Nephron progenitor cell (in vitro differentiated cells): Measurements from ENCODE around the gene SLC2A9.

Source experiments
- DNase-seq: peaks from one replicate; pipeline ENCODE4 v3.0.0; 2021
- H3K27ac Mint-ChIP-seq: 2 replicates; pipeline ENCODE4 v1.8.0; 2021; ENCODE audit warnings: mild to moderate bottlenecking, moderate library complexity, mixed read lengths
- H3K27me3 Mint-ChIP-seq: 2 replicates; pipeline ENCODE4 v1.8.0; 2021; ENCODE audit warnings: mild to moderate bottlenecking, low read depth, mixed read lengths; ENCODE audit not compliant: poor library complexity
- H3K36me3 Mint-ChIP-seq: 2 replicates; pipeline ENCODE4 v1.8.0; 2021; ENCODE audit warnings: low read depth, mixed read lengths
- H3K4me1 Mint-ChIP-seq: 2 replicates; pipeline ENCODE4 v1.8.0; 2021; ENCODE audit warnings: mixed read lengths
- H3K4me3 Mint-ChIP-seq: 2 replicates; pipeline ENCODE4 v1.8.0; 2021; ENCODE audit warnings: mild to moderate bottlenecking, moderate library complexity, mixed read lengths
- H3K9me3 Mint-ChIP-seq: 2 replicates; pipeline ENCODE4 v1.8.0; 2021; ENCODE audit warnings: mild to moderate bottlenecking, moderate library complexity, mixed read lengths
- CTCF ChIP-seq: fragments of 200-600 bp; sonication (generic); IDR thresholded peaks from 2 replicates; pipeline ENCODE4 v1.5.0; 2021; ENCODE audit warnings: antibody characterized with exemption

SLC2A9 gene

DNA sequence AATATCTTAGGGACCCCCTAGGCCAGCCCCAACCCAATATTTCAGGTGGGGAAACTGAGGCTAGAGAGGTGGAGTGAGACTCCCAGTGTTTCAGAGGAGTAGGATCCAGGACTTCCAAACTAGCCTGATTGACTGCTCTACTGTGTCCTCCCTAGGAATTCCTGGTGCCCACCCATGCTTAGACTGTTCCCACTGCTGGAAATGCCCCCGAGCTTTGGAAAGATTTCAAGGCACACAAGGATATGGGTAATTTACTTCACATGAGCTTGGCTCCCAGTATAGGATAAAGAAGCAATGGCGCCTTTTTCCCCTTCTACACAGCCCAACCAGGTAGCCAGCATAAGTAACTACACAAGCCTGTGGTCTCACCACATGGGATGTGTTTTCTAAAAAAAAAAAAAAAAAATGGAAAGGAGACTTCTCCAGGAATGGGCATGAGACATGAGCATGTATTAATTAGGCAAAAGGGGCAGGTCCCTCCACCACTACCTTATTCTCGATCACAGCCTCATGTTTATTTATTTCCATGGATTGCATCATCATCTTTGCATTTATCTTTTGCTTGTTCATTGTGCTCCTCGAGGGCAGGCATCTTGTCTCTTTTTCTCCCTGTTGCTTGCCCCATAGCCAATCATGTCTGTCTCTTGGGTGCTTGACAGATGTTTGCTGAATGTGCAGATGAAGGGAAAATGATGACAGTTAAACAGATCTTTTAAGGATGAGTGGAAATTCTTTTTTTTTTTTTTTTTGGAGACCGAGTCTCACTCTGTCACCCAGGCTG lies 173.1 kb downstream of the SLC2A9 start:
- no peak for DNase-seq
- peaks cover 4% of the 10 kb centered on the region for H3K27me3 Mint-ChIP-seq
- peaks cover 18% of the 10 kb centered on the region for H3K9me3 Mint-ChIP-seq
- H3K27ac Mint-ChIP-seq, result no peak overlapping the region
- no peaks in the 10 kb centered on the region for H3K36me3 Mint-ChIP-seq
- no peak overlapping the region for H3K4me3 Mint-ChIP-seq
- H3K4me1 Mint-ChIP-seq, result peaks cover 33% of the 10 kb centered on the region
- no peak for TF ChIP-seq CTCF

DNA sequence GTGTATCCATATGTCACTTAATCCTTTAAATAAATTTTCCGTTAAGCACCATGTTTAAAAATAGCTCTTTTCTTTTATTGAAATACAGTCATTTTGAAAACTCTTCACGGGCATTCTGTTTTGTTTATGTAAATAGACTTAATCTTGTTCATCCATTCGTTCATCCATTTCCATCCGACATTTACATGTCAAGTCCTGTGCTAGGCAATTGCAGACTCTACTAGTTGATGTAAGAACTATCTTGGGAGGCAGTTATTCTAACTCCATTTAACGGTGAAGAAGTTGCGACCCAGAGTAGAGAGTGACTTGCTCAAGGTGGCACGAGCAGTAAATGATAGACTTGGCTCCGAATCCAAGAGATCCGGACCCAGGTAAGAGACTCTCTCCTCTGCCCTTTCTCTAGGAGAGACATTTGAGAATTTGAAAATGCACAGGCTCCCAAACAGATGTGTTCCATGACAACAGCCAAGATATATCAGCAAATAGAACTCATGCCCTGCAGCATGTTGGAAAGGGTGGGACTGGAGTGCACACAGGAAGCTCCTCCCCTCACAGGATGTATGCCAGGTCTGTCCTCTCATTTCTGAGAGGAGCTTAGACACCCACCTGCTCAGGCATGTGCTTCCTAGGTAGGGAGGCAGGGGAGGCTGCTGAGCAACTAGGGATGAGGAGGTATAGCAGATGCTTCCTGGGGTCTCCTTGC lies 175.4 kb downstream of the SLC2A9 start:
- Mint-ChIP-seq H3K36me3 (no peaks in the 10 kb centered on the region), H3K27ac (no peak overlapping the region), H3K27me3 (peaks cover 8% of the 10 kb centered on the region), H3K9me3 (peaks cover 20% of the 10 kb centered on the region), H3K4me3 (no peak overlapping the region), H3K4me1 (peaks cover 33% of the 10 kb centered on the region)
- no peak for TF ChIP-seq CTCF
- no peak for DNase-seq

- H3K36me3 Mint-ChIP-seq, result no peaks in the 10 kb centered on the region
- no peak overlapping the region for H3K4me3 Mint-ChIP-seq
Measured at GRCh38 chr4:9841072-9841471, 180.2 kb downstream of the SLC2A9 start.

GRCh38 chr4:9835430-9835829 lies 185.9 kb downstream of the SLC2A9 start:
- Mint-ChIP-seq H3K36me3 (no peaks in the 10 kb centered on the region), H3K27ac (no peak overlapping the region), H3K4me3 (no peak overlapping the region), H3K4me1 (peaks cover 7% of the 10 kb centered on the region), H3K9me3 (peaks cover 21% of the 10 kb centered on the region), H3K27me3 (peaks cover 34% of the 10 kb centered on the region)
- no peak for DNase-seq
- TF ChIP-seq CTCF, result no peak

More at GRCh38 chr4:9841072-9841471, 180.2 kb downstream of the SLC2A9 start:
- no peak overlapping the region for H3K27ac Mint-ChIP-seq
- peaks cover 20% of the 10 kb centered on the region for H3K27me3 Mint-ChIP-seq
- no peaks in the 10 kb centered on the region for H3K4me1 Mint-ChIP-seq
- no peak for TF ChIP-seq CTCF
- H3K9me3 Mint-ChIP-seq, result peaks cover 43% of the 10 kb centered on the region
- no peak for DNase-seq

- no peaks in the 10 kb centered on the region for H3K36me3 Mint-ChIP-seq
- DNase-seq, result no peak
- peaks cover 7% of the 10 kb centered on the region for H3K4me1 Mint-ChIP-seq
- no peak for TF ChIP-seq CTCF
- peak overlapping the region; percentile 72 for H3K27ac Mint-ChIP-seq
- H3K4me3 Mint-ChIP-seq, result no peak overlapping the region
- H3K27me3 Mint-ChIP-seq, result peaks cover 35% of the 10 kb centered on the region
- H3K9me3 Mint-ChIP-seq, result peaks cover 5% of the 10 kb centered on the region
Measured at GRCh38 chr4:9833421-9833820, 187.9 kb downstream of the SLC2A9 start.
